Panc1 (cell line): ENCODE measurements around the gene SPATA21. TPM values are rescaled to one million over a fixed set of nuclear protein-coding genes. Genes with fewer than 3 reads are reported as not detected.

Experiments
- ATAC-seq: fragments of 200-7000 bp; cut with Tn5 transposase; 2 replicates; pipeline ENCODE4 v1.9.1; 2020; ENCODE audit warnings: mild to moderate bottlenecking, moderate library complexity
- BruUV-seq: library from RNA; stranded (reverse); fragments of 400-500 nt; replicated peaks from 2 replicates; lab custom pipeline; 2021; lab: Mats Ljungman, UMichigan
- CTCF ChIA-PET: fragments of 300-600 bp; sonication (Branson Sonifier 250); formaldehyde crosslinking; loops from one replicate; lab custom pipeline; 2022; ENCODE audit warnings: antibody characterized with exemption; lab: Charles Lee
- POLR2A ChIA-PET: fragments of 300-600 bp; sonication (Branson Sonifier 250); formaldehyde crosslinking; loops from one replicate; lab custom pipeline; 2022; ENCODE audit warnings: antibody characterized with exemption; lab: Charles Lee
- DNase-seq: peaks from one replicate; pipeline ENCODE4 v3.0.0-alpha.2; 2010; ENCODE audit warnings: low read depth, low spot score
- H3K27ac ChIP-seq: 2 replicates; pipeline ENCODE4 v1.5.1; 2011; ENCODE audit warnings: mild to moderate bottlenecking, low read length, inconsistent platforms
- H3K27me3 ChIP-seq: fragments of 200-500 bp; sonication (Bioruptor generic); 2 replicates; pipeline ENCODE4 v1.6.0; 2014; ENCODE audit warnings: low read length, inconsistent platforms; ENCODE audit not compliant: control insufficient read depth, insufficient read depth
- H3K36me3 ChIP-seq: fragments of 200-500 bp; sonication (Bioruptor generic); 2 replicates; pipeline ENCODE4 v1.5.1; 2014; ENCODE audit warnings: inconsistent platforms, mild to moderate bottlenecking, low read length, moderate library complexity; ENCODE audit not compliant: control insufficient read depth, insufficient read depth
- H3K4me1 ChIP-seq: 2 replicates; pipeline ENCODE4 v1.5.1; 2011; ENCODE audit warnings: inconsistent platforms, mild to moderate bottlenecking, low read length, moderate library complexity; ENCODE audit not compliant: control insufficient read depth, insufficient read depth
- H3K4me3 ChIP-seq, 2 experiments: 2 replicates each; pipeline ENCODE4 v1.5.1; 2011 to 2012; ENCODE audit warnings: low read depth in 2 of 2, low read length in 2 of 2, mild to moderate bottlenecking in 2 of 2, inconsistent platforms in 1 of 2, moderate library complexity in 1 of 2
- H3K9me3 ChIP-seq: fragments of 200-500 bp; sonication (Bioruptor generic); 2 replicates; pipeline ENCODE4 v1.5.1; 2014; ENCODE audit warnings: low read depth, mild to moderate bottlenecking, inconsistent platforms, low read length, moderate library complexity; ENCODE audit not compliant: control insufficient read depth, insufficient read depth
- CTCF ChIP-seq: fragments of 450-650 bp; IDR thresholded peaks from 2 replicates; pipeline ENCODE4 v1.5.1; 2017; ENCODE audit warnings: mild to moderate bottlenecking
- POLR2AphosphoS5 ChIP-seq: IDR thresholded peaks from 2 replicates; pipeline ENCODE4 v1.6.1; 2012; ENCODE audit warnings: mild to moderate bottlenecking, low read depth, low read length, moderate library complexity
- REST ChIP-seq, 2 experiments: IDR thresholded peaks; 2 replicates each; pipeline ENCODE4 v1.6.1; 2011 to 2012; ENCODE audit warnings: low read depth in 2 of 2, control low read depth in 1 of 2, low read length in 1 of 2, mild to moderate bottlenecking in 1 of 2, moderate library complexity in 1 of 2; ENCODE audit not compliant: insufficient read depth in 1 of 2
- SIN3A ChIP-seq: IDR thresholded peaks from 2 replicates; pipeline ENCODE4 v1.6.1; 2012; ENCODE audit warnings: low read depth, mild to moderate bottlenecking, low read length, moderate library complexity, borderline replicate concordance; ENCODE audit not compliant: insufficient read depth
- TCF7L2 ChIP-seq: IDR thresholded peaks from 2 replicates; pipeline ENCODE4 v1.6.1; 2011; ENCODE audit warnings: mild to moderate bottlenecking, low read depth, low read length, inconsistent platforms
- in situ Hi-C: cut with HindIII; loops from 2 replicates; pipeline ENCODE4 v1.10.0; 2016; ENCODE audit warnings: low sequenced_read_pairs, low pct_unique_long_range_greater_than_20kb
- intact Hi-C: fragments of 100-400 bp; cut with micrococcal nuclease; formaldehyde crosslinking; loops from one replicate; pipeline ENCODE4 v1.10.0; 2022; ENCODE audit not compliant: unreplicated experiment
- total RNA-seq: library from RNA; stranded (reverse); gene quantifications from one replicate; pipeline ENCODE4 v1.2.1, GENCODE V29; 2021; ENCODE audit not compliant: unreplicated experiment

Gene SPATA21
- total RNA-seq, 1 experiment from 2014 or later = not detected

- ChIA-PET POLR2A (interaction anchor here (0.7 kb wide), 1 partner anchor 195 kb away, joined by 3 read pairs; no protein-coding TSS in a partner anchor), CTCF (no interaction called here)
- no peaks in the 10 kb centered on the region for H3K4me1 ChIP-seq
- intact Hi-C loops (no loop called here), in situ Hi-C loops (no loop called here)
- BruUV-seq = no TSS peak
- H3K27me3 ChIP-seq = no peaks in the 10 kb centered on the region
- TF ChIP-seq POLR2AphosphoS5 (no peak), REST (IDR thresholded peaks at IDR 0.05; ENCODE audit: insufficient read depth in 1 of 2, low read depth in 2 of 2, low read length in 1 of 2) (no peak), CTCF (no peak), TCF7L2 (no peak), SIN3A (no peak)
- H3K4me3 ChIP-seq = no peak overlapping the region
- peaks cover 2% of the 10 kb centered on the region for H3K36me3 ChIP-seq
- no peak overlapping the region for H3K27ac ChIP-seq
- DNase-seq = no peak
- no peak for ATAC-seq
- no peaks in the 10 kb centered on the region for H3K9me3 ChIP-seq
Observed at GRCh38 chr1:16474166-16474800, 37.1 kb upstream of the SPATA21 start.

GRCh38 chr1:16468558-16468957 is 31.3 kb upstream of the SPATA21 start:
- ATAC-seq (no peak), DNase-seq (no peak)
- BruUV-seq = no TSS peak
- Histone ChIP-seq H3K27me3 (no peaks in the 10 kb centered on the region), H3K9me3 (no peaks in the 10 kb centered on the region), H3K27ac (no peak overlapping the region), H3K36me3 (peaks cover 2% of the 10 kb centered on the region), H3K4me1 (no peaks in the 10 kb centered on the region), H3K4me3 (no peak overlapping the region)
- TF ChIP-seq POLR2AphosphoS5 = no peak
- no peak for TF ChIP-seq TCF7L2
- TF ChIP-seq CTCF = no peak
- TF ChIP-seq REST (IDR thresholded peaks at IDR 0.05; ENCODE audit: insufficient read depth in 1 of 2, low read depth in 2 of 2, low read length in 1 of 2) = no peak
- TF ChIP-seq SIN3A = no peak
- POLR2A ChIA-PET = no interaction called here
- CTCF ChIA-PET = no interaction called here
- intact Hi-C loops = no loop called here
- in situ Hi-C loops = no loop called here
